ENCODE measurements around the gene SUCLG2.

DNA sequence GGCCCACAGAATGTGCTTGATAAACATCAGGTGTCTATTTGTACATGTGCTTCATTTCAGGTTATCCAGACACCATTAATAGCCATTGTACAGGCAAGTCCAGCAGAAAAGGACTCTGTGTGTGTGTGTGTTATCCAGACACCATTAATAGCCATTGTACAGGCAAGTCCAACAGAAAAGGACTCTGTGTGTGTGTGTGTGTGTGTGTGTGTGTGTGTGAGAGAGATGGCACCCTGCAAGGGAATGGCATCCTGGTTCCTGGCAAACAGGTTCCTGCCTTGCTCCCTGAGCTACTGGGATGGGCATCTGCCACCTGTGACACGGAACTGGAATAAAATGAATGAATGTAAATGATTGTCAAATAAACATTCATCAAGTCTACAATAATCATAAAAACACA lies 11.7 kb downstream of the SUCLG2 start:
- TF ChIP-seq, protein P1, sequence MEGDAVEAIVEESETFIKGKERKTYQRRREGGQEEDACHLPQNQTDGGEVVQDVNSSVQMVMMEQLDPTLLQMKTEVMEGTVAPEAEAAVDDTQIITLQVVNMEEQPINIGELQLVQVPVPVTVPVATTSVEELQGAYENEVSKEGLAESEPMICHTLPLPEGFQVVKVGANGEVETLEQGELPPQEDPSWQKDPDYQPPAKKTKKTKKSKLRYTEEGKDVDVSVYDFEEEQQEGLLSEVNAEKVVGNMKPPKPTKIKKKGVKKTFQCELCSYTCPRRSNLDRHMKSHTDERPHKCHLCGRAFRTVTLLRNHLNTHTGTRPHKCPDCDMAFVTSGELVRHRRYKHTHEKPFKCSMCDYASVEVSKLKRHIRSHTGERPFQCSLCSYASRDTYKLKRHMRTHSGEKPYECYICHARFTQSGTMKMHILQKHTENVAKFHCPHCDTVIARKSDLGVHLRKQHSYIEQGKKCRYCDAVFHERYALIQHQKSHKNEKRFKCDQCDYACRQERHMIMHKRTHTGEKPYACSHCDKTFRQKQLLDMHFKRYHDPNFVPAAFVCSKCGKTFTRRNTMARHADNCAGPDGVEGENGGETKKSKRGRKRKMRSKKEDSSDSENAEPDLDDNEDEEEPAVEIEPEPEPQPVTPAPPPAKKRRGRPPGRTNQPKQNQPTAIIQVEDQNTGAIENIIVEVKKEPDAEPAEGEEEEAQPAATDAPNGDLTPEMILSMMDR (IDR thresholded peaks at IDR 0.05) = no peak
- no peak for TF ChIP-seq POLR2AphosphoS5 (IDR thresholded peaks at IDR 0.05)
